Measurements from ENCODE around the gene CAMSAP2.
A peak's percentile ranks its signal among the peaks of the same experiment; 100 is the strongest.

Gene CAMSAP2, protein sequence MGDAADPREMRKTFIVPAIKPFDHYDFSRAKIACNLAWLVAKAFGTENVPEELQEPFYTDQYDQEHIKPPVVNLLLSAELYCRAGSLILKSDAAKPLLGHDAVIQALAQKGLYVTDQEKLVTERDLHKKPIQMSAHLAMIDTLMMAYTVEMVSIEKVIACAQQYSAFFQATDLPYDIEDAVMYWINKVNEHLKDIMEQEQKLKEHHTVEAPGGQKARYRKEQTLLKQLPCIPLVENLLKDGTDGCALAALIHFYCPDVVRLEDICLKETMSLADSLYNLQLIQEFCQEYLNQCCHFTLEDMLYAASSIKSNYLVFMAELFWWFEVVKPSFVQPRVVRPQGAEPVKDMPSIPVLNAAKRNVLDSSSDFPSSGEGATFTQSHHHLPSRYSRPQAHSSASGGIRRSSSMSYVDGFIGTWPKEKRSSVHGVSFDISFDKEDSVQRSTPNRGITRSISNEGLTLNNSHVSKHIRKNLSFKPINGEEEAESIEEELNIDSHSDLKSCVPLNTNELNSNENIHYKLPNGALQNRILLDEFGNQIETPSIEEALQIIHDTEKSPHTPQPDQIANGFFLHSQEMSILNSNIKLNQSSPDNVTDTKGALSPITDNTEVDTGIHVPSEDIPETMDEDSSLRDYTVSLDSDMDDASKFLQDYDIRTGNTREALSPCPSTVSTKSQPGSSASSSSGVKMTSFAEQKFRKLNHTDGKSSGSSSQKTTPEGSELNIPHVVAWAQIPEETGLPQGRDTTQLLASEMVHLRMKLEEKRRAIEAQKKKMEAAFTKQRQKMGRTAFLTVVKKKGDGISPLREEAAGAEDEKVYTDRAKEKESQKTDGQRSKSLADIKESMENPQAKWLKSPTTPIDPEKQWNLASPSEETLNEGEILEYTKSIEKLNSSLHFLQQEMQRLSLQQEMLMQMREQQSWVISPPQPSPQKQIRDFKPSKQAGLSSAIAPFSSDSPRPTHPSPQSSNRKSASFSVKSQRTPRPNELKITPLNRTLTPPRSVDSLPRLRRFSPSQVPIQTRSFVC (N-terminal part only)

DNA sequence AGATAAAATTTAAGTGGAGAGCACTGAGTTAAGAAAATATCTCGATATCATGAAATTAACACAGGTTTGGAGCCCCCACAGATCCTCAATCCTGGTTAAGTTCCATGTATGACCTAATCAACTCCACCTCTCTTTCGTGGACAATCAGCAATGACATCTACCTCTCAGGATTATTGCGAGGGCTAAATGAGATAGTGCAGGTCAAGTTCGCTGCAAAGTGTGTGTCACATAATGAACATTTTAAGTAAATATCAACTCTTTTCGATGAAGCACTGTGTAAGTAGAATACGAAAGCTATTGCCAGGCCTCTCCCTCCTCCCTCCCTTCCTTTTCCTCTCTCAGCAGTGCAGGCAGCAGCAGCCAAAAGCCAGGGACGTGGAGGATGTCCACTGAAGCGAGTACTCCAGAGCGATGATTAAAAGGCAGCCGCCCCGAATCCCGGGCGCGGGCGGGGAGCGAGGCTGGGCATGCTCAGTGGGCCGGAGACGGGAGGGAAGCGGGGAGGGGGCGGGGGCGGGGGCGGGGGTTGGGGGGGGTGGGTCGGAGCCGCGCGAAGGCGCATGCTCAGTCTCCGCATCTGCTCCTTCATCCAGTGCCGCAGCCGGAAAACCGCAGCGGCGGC is at the start of gene CAMSAP2:
Gene CAMSAP2, plus strand, starts transcription at position 567 of the 622 bp plus-strand sequence. CDS start 935 bp downstream, outside the sequence.
- DNase-seq, result peak; percentile 54 to 93 (median 86)

DNA sequence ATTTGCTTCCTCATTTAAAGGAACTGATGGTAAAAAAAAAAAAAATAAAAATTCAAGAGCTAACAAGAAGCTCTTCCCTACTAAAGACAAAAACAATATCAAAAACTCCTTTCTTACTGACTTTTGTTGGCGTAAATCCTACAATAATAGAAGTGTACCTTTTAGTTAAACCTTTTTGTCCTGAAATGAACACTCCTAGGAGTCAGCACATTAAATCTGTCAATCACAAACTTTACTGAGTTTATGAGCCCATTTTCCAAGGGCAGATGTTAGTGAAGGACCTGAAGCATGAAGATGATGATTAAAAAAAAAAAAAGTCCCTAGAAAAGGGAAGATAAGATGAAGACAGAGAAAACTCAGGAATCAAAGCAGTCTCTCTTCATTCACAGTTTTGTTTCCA is 46.4 kb upstream of the CAMSAP2 start:
- no peak for DNase-seq

DNA sequence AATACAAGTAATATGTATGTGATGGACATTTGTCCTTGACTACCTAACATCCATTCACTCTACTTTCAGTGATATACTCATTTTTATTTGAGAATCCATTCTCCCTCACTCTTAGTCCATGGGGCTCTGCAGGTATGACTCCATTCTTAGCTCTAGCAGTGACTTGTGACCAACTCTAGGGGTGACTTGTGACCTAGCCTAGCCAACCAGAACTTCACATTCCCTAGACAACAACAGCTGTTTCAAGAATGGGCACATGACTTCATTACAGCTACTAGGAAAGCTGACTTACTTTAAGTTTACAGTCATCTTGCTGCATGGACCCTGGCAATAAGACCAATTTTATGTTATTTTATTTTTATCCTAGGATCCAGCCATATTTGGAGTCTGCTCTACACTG is 45.4 kb upstream of the CAMSAP2 start:
- no peak for DNase-seq

DNA sequence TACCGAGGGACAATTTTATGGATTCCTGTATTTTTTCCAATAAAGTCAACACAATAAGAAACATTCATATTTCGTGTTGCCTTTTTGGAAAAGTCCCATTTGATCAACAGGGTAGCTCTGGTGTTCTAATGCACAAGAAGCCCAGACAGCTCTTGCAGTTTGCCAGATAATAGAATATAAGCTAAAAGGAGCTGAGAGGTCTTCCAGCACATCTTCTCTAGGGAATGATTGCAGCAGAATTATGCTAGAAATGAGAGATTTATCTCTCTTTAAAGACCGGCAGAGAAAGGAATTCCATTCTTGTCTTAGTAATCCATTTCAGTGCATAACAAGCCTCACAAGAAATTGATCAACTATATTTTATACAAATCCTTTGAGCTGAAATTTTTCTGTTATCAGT is 44.0 kb upstream of the CAMSAP2 start:
- no peak for DNase-seq

DNA sequence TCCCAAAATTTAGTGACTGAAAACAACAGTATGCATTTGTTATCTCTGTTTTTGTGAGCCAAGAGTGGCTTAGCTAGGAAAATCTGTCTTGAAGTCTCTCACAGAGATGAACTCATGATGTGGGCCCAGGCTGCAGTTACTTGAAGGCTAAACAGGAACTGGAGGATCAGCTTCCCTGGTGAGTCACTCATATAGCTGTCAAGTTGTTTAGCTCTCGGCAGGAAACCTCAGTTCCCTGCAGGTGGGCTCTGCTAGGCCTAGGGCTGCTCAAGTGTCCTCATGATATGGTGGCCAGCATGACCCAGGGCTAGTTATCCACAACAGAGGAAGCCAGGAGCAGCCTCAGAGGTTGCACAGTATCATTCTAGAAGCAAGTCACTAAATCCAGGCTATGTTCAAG is 38.8 kb upstream of the CAMSAP2 start:
- no peak for DNase-seq

DNA sequence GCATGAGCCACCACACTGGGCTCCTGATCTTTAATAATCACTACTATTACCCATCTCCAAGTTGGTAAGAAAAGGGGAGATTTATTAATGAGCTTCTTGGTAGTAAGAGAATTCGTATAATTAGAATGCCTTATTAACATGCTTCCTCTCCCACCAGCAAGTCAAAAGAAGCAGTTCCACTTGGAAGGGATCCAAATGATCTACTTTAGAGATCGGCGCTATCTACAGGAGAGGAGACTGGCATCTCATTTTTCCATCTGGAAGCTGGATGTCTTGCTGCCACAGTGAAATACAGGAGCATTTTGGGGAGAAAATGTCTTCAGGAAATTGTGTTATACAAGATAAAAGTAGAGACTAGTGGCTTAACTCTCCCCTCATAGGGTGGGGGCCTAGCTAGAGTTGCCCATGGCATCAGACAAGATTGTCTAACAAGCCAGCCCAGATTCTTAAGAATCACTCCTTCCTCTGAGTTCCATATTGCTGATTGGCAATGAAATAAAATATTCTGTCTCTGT is 33.6 kb upstream of the CAMSAP2 start:
- no peak for DNase-seq

DNA sequence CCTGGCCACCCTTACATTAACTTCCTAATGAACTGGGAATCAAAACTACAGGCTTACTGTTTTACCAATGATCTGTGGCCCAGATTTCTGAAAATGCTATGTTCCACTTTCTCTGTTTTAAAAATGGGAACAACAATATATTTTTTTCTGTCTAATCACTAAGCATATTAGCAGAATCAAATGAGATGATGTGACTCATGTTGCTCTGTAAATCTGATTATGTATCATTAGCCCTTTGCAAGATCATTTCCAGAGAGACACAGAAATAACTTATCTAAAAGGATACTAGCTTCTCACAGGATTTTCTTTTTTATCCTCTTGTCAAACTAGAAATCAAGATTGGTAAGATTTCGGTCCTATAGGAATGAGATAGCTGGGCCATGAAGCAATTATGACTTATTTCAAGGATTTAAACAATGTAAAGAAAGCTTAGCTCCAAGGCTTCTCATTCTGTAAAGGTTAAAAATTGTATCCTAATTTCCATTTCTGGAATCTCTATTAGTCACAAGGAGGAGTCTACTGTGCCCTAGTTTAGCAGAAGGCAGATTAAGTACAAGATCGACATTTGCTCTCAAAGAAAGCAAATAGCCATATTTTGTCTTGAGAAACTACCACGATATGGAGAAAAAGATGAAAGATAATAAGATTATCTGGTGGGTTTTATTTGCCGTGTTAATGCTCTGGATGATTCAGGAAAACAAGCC is 32.4 kb upstream of the CAMSAP2 start:
- no peak for DNase-seq

DNA sequence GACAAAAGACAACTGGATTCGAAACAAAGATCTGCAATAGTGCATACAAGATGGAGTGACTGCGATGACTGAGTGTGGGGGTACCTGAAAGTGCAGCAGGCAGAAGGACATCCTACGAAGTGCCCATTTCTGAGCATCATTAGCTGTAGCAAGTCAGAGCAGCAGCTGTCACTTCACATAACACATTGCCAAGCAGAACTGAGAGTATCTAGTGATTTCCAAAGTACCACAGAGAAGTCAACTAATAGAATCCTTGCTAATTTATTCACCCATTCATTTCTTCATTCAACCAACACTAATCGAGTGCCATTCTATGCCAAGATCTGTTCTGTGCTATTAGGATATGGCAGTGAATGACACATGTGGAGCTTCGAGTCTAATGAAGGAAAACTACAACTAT is 31.6 kb upstream of the CAMSAP2 start:
- no peak for DNase-seq

DNA sequence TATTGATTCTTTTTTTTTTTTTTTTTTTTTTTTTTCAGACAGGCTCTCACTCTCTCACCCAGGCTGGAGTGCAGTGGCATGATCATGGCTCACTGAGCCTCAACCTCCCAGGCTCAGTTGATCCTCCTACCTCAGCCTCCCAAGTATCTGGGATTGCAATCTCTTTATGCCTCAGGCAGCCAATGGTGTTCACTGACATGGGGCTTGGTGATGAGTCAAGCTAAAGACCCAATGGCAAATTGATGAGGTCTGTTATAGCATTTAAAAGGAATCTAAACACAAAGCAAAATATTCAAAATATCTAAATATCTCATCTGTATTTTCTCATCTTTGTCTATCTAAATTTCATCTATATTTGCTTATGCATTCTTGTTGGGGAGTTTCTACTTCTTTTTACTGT is 30.5 kb upstream of the CAMSAP2 start:
- DNase-seq, result no peak

DNA sequence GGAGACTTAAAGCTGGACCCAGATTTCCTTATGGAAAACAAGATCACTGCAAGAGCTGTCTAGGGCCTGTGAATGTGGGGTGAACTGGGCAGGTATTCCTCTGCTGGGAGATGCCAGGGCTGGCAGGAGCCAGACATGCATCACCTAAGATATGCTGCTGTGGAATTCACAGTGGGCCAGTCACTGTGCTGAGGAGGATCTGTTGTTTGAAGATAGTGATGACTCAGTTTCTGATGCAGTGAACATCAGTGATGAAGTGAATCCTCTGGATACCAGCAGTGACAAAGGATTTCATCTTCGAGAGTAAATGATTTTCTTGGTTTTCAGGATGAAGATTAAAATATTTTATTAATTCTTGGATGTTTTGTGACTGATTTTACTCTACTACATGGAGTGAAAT is 29.9 kb upstream of the CAMSAP2 start:
- DNase-seq, result no peak

DNA sequence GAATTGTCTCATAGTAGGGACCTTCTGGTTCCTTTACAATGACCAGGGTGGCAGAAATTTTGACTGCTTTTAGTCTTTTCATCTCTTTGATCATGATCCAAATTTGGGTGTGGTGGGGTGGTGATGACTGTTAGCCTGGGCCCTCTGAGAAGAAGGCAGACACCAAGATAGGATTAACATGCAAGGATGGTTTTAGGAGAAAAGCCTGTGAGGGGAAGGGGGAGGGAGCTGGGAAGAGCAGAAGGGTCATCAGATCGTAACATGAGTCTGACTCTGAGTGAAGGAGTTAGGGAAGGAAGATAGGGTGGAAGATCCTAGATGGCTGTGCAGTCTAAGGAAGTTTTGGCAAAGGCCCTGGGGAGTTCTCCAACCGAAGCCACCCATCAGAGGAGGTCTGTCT is 28.5 kb upstream of the CAMSAP2 start:
- DNase-seq, result no peak

DNA sequence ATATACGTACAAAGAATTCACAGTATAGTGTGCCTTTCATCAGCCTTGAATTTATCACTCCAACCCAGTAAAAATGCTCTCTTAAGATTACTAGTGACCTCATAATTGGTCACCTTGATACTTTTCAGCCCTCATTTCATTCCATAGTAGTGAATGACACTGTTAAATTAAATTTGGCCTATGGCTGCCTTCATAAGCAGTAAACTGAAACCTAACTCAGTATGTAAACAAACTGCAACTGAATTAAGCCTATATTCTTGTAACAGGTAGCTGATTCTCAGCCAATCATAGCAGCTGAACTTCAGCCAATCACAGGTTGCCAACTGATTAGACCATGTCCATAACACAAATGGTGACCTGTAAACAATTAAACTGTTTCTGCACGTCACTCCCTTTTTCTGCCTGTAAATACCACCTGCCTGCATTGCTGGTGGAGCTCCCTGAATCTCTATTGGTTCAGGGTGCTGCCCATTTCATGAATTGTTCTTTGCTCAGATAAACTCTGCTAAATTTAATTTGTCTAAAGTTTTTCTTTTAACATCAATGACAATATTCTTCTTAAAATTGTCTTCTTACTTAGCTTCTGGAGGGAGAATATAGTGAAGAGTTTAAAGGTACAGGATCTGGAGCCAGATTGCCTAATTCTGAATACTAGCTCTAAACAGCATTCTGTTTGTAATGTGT is 24.0 kb upstream of the CAMSAP2 start:
- DNase-seq, result no peak

DNA sequence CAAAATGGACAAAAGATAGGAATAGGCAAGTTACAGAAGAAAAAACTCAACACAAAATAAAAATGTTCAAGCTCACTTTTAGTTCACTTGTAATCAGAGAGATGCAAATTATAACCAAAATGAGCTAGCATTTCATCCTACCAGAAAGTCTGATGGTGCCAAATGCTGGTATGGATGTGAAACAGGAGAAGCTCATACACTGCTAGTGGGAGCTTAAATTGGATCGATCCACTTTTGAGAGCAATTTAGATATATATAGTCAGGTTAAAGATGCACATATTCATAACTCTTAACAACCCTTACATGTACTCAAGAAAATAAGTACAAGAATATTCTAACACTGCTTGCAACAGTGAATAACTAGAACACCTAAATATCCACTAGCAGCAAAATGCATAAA is 18.5 kb upstream of the CAMSAP2 start:
- no peak for DNase-seq

DNA sequence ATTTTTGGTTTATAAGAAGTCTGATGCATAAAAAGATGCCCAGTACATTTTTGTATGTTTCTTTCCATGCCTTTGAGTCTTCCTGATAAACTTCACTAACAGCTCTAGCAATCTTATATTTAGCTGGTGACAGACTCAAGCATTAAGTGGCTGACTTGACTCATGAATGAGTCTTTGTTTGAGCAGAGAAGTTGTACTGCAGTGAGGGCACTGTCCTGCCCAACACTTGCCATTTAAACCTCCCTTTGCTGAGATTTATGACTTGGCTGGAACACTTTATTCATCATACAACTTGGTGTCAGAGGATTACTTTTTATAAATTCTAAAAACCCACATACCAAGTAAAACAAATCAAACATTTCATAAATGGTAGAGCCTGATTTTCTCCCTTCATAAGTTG is 14.6 kb upstream of the CAMSAP2 start:
- DNase-seq, result peak in 1 of 58 donors; percentile 3

DNA sequence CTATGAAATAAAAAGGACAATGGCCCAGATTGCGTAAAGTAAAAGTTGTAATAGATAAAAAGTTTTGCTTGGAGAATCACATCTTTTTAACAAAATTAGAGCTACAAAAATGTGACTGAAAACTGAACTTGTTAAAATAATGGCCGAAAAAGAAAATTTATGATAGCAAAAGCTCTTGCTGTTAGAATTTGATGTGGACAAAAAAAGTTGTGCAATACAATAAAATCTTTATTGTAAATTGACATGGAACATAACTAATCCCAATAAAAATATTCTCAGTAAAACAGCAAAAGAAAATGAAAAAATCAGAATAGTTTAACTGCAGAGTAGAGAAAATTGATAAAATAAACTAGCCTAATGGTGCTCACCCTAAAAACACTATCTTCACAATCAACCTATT is 11.4 kb upstream of the CAMSAP2 start:
- no peak for DNase-seq

DNA sequence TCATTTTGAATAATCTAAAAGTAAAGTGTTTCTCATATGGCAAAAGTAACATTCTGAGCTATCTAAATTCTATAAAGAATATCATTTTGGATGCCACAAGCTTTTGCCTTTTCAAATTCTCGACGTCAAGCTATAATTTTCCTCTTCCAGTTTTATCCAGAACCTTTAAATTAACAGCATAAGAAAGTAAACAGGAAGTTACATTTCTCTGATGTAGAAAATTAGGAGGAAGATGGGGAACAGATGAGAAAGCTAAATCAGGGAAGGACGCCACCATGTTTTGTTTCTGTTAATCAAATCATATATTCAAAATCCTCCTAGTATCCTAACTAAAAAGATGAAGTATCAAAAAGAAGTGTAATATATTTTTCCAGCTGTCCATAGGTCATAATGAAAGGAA is 8.8 kb upstream of the CAMSAP2 start:
- DNase-seq, result no peak

DNA sequence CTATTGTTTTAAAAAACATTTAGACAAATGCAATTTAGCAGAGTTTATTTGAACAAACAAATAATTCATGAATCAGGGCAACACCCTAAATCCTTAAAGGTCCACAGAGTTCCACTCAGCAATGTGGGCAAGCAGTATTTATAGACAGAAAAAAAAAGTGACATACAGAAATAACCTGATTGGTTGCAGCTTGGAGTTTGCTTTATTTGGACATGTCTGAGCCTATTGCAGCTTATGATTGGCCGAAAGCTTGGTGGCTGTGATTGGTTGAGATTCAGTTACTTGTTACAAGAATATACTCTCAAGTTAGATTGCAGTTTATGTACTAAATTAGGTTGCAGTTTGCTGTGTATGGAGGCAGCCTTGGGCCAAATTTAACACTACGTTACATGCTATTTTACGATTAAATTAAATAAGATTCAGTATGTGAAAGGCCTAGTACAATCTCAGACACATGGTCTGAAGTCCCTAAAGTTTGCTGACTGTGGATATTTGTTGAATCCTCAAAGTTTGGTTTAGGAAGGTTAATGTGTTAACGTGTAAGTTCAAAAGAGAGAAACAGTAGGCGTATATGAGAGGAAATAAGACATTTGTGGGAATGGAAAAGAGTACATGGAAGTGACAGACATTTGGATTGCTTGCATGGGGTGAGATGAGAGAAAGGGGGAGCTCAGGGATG is 6.9 kb upstream of the CAMSAP2 start:
- DNase-seq, result no peak

DNA sequence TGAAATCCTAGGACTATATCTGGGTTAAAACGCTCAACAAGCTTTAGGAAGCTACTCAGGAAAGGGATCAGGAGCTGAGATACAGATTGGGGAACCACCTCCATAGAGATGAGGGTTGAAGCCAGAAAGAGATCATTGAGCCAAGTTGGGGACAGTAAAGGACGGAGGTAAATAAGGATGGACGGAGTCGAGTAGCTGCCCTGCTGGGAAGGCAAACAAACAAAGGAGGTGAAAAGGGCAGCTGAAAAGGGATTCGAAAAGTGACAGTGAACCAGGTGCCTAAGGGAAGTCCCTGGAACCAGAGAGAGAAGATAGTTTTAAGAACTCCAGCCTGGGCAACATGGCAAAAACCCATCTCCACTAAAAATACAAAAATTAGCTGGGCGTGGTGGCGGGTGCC is 6.3 kb upstream of the CAMSAP2 start:
- no peak for DNase-seq

DNA sequence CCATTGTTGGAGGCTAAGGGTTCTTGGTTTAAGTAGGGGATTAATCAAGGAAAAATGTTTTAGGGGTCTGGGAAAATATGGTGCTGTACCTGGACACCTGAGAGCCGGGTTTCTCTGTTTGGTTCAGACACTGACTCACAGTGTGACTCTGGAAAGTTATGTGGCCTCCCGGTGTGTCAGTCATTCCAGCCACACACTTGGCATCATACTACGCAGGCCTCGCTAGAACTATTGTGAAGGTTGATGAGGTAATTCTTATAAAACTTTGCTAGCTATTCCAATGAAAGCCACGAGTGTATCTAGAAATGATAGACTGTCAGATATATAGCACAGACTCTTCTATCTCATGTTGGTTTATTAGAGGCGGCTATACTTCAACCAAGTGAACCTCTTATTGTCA is 4.8 kb upstream of the CAMSAP2 start:
- no peak for DNase-seq
